Right cardiac atrium (tissue), 5 donors: ENCODE measurements around the gene CPXM1. TPM values are rescaled to one million over a fixed set of nuclear protein-coding genes. Genes with fewer than 3 reads are reported as not detected.

Experiments used
- ATAC-seq, 2 donors: fragments of 200-7000 bp; cut with Tn5 transposase; one replicate each; pipeline versions ENCODE4 v1.8.0 to v1.9.1; 2020; ENCODE audit warnings: moderate library complexity in 2 of 2, mild to moderate bottlenecking in 1 of 2
- DNase-seq, 3 donors: peaks; one replicate each; pipeline ENCODE4 v3.0.0-alpha.2; 2020
- H3K27ac ChIP-seq: one replicate; pipeline ENCODE4 v1.5.1; 2013; ENCODE audit warnings: mild to moderate bottlenecking, low read length, control low read depth, moderate library complexity
- H3K27me3 ChIP-seq: one replicate; pipeline ENCODE4 v1.6.1; 2013; ENCODE audit not compliant: control insufficient read depth, insufficient read depth
- H3K4me1 ChIP-seq: one replicate; pipeline ENCODE4 v1.6.1; 2013; ENCODE audit warnings: low read length; ENCODE audit not compliant: control insufficient read depth, insufficient read depth
- H3K4me3 ChIP-seq: one replicate; pipeline ENCODE4 v1.5.1; 2013; ENCODE audit warnings: low read length, control low read depth
- H3K9me3 ChIP-seq: one replicate; pipeline ENCODE4 v1.6.1; 2013; ENCODE audit warnings: low read length; ENCODE audit not compliant: control insufficient read depth
- WGBS: extraction: QIAGEN DNeasy Blood & Tissue Kit; methylation state at CpG from one replicate; pipeline ENCODE4 v1.1.7; 2013; 5-methylcytosine and 5-hydroxymethylcytosine counted together
- intact Hi-C, 4 donors: fragments of 100-400 bp; cut with DNase I; formaldehyde crosslinking; loops; one replicate each; pipeline versions ENCODE4 v1.11.0 to v1.14.0; 2022 to 2023
- polyA plus RNA-seq: library from polyadenylated mRNA; stranded (reverse); fragments of 200-250 nt; gene quantifications from one replicate; pipeline ENCODE4 v1.2.3, GENCODE V29; 2013
- total RNA-seq, 4 donors: library from RNA; stranded (reverse); fragmentation: NEBNext Ultra II Directional; extraction: Animal tissue kit (Norgen Biotek cat#: 25700); gene quantifications; one replicate each; pipeline ENCODE4 v1.2.1, GENCODE V29; 2021
- donor health status: healthy with polysubstance abuse.
- donor health status: DM: no; HTN: yes; CAD: no.
- donor health status: DM: no; HTN: no; CAD: no.
- donor health status: DM: no; HTN: yes; CAD: no; lungs with severe emphysema.
- donor health status: DM: yes; HTN: yes; CAD: no.

Gene CPXM1
- total and polyA plus RNA-seq, 5 donors = 0.53 to 3.0 (median 1.2) TPM

DNA sequence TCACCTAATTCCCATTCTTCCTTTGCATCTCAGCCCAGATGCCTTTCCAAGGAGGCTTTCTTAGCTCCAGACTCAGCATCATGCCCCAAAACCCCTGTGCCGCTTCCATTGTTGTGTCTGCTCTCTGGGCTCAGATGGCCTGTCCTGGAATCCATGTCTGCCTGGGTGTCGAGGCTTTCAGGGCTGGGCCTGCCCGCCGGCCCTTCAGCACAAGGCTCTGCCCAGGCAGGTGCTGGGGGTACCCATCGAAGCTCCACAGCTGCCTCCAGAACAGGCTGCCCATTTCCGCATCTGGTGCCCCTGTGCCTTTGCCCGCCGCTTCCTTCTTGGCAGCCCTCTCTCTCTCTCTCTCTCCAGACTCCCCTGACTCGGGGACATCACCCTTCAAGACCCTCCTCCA, 1.2 kb downstream of the CPXM1 start:
- DNase-seq (no peak), ATAC-seq (no peak)
- Histone ChIP-seq H3K27ac (no peak overlapping the region), H3K4me3 (no peak overlapping the region), H3K4me1 (no peaks in the 10 kb centered on the region), H3K9me3 (no peaks in the 10 kb centered on the region), H3K27me3 (no peaks in the 10 kb centered on the region)
- 45% methylated on average over 9 of the region's 9 CpGs for WGBS
- intact Hi-C loops = no loop called here

DNA sequence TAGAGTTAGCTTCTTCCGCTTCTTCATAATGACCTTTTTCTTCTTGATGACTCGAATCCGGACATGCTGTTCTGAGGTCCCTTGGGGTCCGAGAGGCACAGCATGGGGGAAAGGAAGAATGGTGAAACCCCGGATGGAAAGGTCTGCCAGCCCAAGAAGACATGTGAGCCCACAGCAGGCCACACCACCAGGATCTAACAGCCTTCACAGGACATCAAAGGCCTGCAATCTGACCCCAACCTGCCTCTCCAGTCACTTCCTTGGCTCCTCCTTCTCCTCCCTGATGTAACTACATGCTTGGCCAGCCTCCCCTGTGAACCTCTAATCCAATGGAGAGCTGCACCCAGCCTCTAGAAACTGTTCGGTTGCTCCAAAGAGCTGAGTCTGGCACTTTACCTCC, 1.6 kb downstream of the CPXM1 start:
- Histone ChIP-seq H3K4me1 (no peaks in the 10 kb centered on the region), H3K4me3 (no peak overlapping the region), H3K9me3 (no peaks in the 10 kb centered on the region), H3K27ac (no peak overlapping the region), H3K27me3 (no peaks in the 10 kb centered on the region)
- DNase-seq (no peak), ATAC-seq (no peak)
- intact Hi-C loops = no loop called here
- 74% methylated on average over 6 of the region's 6 CpGs for WGBS

DNA sequence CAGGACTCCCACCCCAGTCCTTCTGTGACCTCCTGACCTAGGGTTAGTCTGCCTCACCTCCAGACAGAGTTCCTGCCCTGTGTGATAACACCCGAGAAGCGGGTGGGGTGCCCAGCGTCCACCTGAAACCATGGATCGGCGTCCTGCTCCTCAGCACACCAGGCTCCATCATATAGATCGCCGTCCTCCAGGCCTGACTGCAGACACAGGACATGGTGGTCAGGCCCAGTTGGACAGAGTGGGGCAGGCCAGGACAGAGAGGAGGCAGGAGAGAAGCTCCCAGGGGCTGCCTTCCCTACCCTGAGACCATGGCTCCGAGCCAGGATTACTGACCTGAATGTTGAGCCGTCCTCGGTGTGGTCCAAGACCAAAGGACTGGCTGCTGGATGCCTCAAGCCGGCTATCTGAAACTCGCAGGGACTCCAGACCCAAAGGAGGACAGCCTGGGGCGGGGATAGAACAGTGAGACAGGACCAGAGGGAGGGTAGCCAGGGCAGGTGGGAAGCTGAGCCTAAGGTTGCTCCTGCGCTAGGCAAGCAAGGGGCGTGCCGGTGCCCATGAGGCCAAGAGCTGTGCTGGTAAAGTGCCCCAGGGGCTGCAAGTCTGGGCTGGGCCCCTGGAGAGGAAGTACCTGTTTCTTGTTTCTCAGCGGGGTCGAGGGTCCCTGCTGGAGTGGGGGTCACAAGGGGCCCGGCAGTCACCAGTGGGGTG, 2.2 kb downstream of the CPXM1 start:
- H3K4me1 ChIP-seq = no peaks in the 10 kb centered on the region
- intact Hi-C loops = no loop called here
- H3K4me3 ChIP-seq = no peak overlapping the region
- no peaks in the 10 kb centered on the region for H3K27me3 ChIP-seq
- DNase-seq (no peak), ATAC-seq (no peak)
- 87% methylated on average over 19 of the region's 19 CpGs for WGBS
- no peak overlapping the region for H3K27ac ChIP-seq
- no peaks in the 10 kb centered on the region for H3K9me3 ChIP-seq

DNA sequence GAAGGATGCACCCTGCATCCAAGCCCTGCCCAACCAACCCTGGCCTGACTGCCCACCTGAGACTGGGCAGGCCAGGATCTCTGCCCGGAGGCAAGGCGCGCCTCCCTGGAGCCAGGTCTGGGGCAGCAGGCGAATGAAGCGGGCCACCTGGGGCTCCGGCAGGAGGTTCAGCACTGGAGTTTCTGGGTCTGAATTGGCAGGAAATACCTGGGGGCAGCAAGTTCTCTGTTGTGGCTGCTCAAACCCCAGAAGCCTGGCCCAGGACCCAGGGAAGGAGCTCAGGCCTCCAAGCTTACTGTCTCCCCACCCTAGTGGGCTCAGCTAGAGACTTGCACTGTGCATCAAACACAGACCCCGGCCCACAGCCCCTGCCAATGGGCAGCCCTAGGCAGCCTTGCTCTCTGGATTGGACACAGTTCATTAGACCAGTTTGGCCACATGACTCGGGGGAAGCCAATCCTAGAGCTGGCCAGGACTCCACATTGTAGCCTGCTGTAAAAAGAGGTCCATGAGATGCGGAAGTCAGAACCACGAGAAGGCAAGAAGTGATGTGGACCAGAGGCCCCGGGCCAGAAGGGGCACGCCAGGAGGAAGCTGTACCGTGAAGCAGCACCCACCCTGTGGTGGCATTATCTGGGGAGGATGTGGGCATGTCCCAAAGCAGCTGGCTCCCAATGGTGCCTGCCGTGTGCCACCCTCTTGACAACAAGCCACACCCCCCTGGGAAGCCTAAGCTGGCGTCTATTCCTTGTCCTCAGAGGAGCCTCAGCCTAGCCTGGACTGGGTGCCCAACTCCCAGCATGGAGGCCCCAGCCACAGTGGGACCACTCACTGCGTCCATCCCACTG, 3.1 kb downstream of the CPXM1 start:
- H3K4me1 ChIP-seq = no peaks in the 10 kb centered on the region
- no peaks in the 10 kb centered on the region for H3K27me3 ChIP-seq
- intact Hi-C loops = no loop called here
- DNase-seq (no peak), ATAC-seq (no peak)
- H3K9me3 ChIP-seq = no peaks in the 10 kb centered on the region
- 84% methylated on average over 16 of the region's 16 CpGs for WGBS
- no peak overlapping the region for H3K27ac ChIP-seq
- H3K4me3 ChIP-seq = no peak overlapping the region

DNA sequence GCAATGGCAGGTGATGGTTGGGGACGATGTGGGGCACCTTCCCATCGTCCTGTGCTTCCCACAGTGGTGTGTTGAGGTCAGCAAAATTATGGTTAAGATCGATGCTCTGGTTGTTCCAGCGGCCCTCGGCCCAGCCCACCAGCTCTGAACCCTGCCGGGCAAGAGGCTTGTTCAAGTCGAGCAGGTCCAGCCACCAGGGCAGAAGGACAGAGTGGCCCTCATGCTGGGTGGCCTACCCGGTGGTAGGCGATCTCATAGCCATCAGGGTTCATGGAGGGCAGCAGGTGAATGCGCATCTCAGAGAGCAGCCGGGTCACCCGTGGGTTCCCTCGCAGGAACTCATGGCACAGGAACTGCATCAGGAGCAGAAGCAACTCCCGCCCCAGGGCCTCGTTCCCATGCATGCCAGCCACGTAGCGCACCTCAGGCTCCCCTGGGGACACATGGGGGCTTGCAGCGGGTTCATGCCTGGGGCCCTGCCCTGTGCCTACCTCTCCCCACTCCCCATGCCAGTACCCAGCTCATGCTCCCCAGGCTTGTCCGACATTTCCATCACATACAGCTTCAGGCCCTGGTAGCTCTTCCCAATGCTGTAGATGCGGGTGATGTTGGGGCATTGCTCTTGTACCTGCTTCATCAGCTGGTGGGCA, 4.3 kb downstream of the CPXM1 start:
- Histone ChIP-seq H3K9me3 (no peaks in the 10 kb centered on the region), H3K27me3 (no peaks in the 10 kb centered on the region), H3K4me1 (no peaks in the 10 kb centered on the region), H3K27ac (no peak overlapping the region), H3K4me3 (no peak overlapping the region)
- ATAC-seq = no peak
- 90% methylated on average over 20 of the region's 20 CpGs for WGBS
- DNase-seq = no peak
- intact Hi-C loops = no loop called here

DNA sequence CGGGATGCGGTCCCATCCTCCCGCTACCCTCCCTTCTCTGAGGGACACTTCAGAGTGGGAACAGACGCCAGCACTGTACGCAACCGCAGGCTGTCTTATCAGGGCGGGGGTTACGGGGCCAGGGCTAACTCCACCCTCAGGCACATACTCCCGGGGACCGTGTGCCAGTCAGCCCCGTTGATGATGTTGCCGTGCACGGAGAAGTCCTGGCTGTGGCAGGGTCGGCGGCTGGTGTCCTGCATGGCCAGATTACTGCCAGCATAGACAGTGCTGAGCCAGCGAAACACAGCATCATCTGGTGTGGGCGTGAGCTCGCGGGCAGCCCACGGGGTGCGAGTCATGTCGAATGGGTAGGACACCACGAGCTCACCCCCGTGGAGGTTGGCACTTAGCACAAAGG, 5.0 kb downstream of the CPXM1 start:
- H3K4me3 ChIP-seq = no peak overlapping the region
- no peak overlapping the region for H3K27ac ChIP-seq
- no peaks in the 10 kb centered on the region for H3K27me3 ChIP-seq
- 69% methylated on average over 24 of the region's 24 CpGs for WGBS
- H3K4me1 ChIP-seq = no peaks in the 10 kb centered on the region
- ATAC-seq = no peak
- DNase-seq = peak in 2 of 3 donors; percentile 52 to 57
- no peaks in the 10 kb centered on the region for H3K9me3 ChIP-seq
- intact Hi-C loops = no loop called here

DNA sequence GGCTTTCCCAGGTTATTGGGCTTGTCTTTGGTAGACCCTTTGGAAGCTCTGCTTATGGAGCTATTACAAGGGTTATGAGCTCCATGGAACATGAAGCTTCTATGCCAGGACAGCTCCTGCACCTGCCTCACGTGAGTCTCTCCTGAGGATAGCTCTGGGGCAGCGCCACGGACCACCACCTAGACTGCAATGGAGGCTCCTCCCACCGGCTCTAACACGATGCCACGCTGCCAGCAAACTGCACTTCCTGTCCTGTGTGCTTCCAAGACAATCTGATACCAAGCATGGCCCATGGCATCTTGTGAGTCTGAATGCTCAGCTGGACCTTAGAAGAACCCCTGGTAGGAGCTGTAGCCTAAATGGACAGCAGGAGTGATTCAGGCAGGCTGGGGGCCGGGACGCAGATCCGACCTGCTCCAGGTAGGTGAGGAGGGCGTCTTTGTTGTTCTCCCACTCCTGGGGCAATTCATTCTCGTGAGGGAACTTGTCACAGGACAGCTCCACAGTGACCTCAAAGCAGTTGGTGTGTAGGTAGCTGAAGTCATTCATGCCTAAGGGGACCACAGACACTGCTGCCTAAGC, 5.5 kb downstream of the CPXM1 start:
- H3K27me3 ChIP-seq = no peaks in the 10 kb centered on the region
- H3K4me1 ChIP-seq = no peaks in the 10 kb centered on the region
- intact Hi-C loops = no loop called here
- H3K4me3 ChIP-seq = no peak overlapping the region
- H3K27ac ChIP-seq = no peak overlapping the region
- 85% methylated on average over 11 of the region's 11 CpGs for WGBS
- no peak for DNase-seq
- no peak for ATAC-seq
- H3K9me3 ChIP-seq = no peaks in the 10 kb centered on the region

DNA sequence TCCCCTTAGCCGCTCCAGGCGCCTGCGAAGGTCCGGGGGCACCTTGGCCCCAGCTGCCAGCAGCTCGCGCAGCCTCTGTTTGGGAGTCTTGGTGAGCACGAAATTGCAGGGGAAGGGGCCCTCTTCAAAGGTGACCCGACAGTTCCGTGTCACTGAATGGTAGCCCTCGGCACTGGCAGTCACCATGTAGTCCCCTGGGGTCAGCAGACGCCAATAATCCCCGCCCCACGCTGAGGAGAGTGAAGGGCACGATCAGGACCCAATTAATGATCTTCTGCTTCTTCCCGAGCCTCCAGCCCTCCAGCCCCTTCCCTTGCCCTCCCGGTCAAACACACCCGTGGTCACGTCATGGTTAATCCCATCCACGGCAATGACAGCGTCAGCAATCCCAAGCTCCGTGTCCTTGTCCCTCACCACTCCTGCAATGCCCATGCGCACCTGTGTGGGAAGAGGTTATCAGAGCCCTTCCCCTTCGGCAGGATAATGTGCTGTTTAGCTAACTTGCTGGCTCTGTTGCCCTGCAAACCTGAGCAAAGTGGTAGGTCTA, 6.2 kb downstream of the CPXM1 start:
- DNase-seq (no peak), ATAC-seq (no peak)
- WGBS = 86% methylated on average over 23 of the region's 23 CpGs
- no peaks in the 10 kb centered on the region for H3K27me3 ChIP-seq
- H3K4me1 ChIP-seq = no peaks in the 10 kb centered on the region
- intact Hi-C loops = no loop called here
- no peak overlapping the region for H3K4me3 ChIP-seq
- no peaks in the 10 kb centered on the region for H3K9me3 ChIP-seq
- no peak overlapping the region for H3K27ac ChIP-seq

DNA sequence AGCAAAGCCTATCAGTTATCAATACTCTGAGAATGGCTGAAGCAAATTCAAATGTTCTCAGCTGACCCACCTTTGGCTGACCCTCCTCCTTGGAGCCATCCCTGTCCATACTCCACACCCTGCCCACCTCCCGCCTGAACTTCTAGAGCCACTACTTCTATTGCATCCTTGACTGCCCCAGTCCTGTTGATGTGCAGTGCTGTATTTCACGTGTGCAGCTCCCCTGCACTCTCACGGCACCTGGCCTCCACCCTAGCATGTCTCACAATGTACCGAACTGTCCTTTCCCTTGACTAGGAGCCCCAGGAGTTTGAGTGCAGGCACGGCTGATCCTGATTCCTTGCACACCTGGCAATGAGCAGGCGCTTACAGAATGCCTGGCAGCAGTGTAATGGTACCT, 7.0 kb downstream of the CPXM1 start:
- ATAC-seq (no peak), DNase-seq (no peak)
- Histone ChIP-seq H3K4me1 (no peaks in the 10 kb centered on the region), H3K4me3 (no peak overlapping the region), H3K27ac (no peak overlapping the region), H3K27me3 (no peaks in the 10 kb centered on the region), H3K9me3 (no peaks in the 10 kb centered on the region)
- WGBS = 91% methylated on average over 6 of the region's 6 CpGs
- intact Hi-C loops = no loop called here

DNA sequence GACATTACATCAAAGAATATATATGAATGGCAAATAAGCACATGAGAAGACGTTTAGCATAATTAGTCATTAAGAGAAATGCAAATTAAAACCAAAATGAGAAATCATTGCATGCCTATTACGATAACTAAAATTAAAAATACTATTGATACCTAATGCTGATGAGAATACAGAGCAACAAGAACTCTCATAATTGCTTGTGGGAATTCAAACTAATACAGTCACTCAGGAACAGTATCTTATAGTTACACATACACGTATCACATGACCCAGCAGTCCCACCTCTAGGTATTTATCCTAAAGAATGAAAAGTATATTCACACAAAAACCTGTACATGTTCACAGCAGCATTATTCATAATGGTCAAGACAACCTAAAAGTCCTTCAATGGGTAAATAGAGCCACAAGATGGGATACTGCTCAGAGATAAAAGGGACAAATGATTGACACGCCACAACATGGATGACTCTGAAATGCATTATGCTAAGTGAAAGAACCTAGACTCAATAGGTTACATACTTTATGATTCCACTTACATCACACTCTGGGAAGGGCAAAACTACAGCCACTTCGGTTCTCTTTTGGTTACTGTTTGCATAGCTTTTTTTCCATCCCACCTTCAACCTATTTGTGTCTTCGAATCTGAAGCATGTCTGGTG, 16.4 kb downstream of the CPXM1 start:
- ATAC-seq (no peak), DNase-seq (no peak)
- Histone ChIP-seq H3K4me1 (no peaks in the 10 kb centered on the region), H3K4me3 (no peak overlapping the region), H3K27ac (no peak overlapping the region), H3K27me3 (no peaks in the 10 kb centered on the region), H3K9me3 (no peaks in the 10 kb centered on the region)
- 83% methylated on average over 6 of the region's 6 CpGs for WGBS
- intact Hi-C loops = no loop called here
